Amygdala (tissue), 56 donors: ENCODE measurements around the gene UGT1A4.

Source experiments
- DNase-seq, 56 donors: peaks; one replicate each; lab custom pipeline; 2025; lab: John Stamatoyannopoulos, UW

Gene UGT1A4

DNA sequence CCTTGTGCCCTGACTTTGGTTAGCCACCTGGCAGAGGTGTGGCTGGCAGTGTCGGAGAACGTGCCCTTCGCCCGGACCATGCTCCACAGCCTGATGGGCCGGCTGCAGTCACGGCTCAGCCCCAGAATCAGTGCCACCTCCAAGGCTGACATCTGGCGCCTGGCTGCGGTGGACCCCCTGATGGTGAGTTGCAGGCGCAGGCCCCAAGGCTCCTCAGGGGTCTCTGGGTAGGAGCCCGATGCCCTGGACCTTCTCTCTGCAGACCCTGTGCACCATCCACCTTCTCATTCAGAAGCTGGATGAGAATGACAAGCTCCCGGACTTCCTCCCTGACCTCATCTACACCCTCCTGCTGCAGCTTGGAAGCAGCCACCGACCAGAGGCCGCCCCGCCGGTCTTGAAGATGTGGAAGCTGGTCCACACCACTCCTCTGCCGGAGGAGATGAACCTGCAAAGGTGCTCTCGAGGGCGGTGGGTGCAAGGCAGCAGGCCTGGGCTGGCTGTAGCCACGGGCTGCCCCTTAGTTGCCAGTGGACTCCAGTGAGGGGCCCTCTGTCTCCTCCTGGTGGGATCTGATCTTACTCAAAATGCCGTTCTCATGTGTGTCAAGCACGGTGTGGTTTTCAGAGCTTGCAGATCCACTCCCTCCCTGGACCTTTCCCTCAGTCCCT lies 103.7 kb downstream of the UGT1A4 start:
- DNase-seq: no peak
